HCT116 (cell line): Measurements from ENCODE around the gene UBE2S. TPM values are rescaled to one million over a fixed set of nuclear protein-coding genes. Genes with fewer than 3 reads are reported as not detected.
"Not testable (repeated sequence)": the region's sequence is repeated elsewhere in the genome, so short reads cannot be mapped to it uniquely, and the experiment has no call there.

Experiments used
- ATAC-seq: fragments of 200-7000 bp; cut with Tn5 transposase; 2 replicates; pipeline ENCODE4 v1.9.1; 2020; ENCODE audit warnings: mild to moderate bottlenecking, moderate library complexity
- BruUV-seq: library from RNA; stranded (reverse); fragments of 400-500 nt; replicated peaks from 2 replicates; lab custom pipeline; 2021; lab: Mats Ljungman, UMichigan
- CTCF ChIA-PET: fragments of 300-600 bp; sonication (Branson Sonifier 250); formaldehyde crosslinking; loops from one replicate; lab custom pipeline; 2021; ENCODE audit warnings: antibody characterized with exemption; lab: Charles Lee
- POLR2A ChIA-PET: fragments of 300-600, 350-600 bp; sonication (Branson Sonifier 250); formaldehyde crosslinking; loops from one replicate; lab custom pipeline; 2021; ENCODE audit warnings: antibody characterized with exemption; lab: Charles Lee
- RAD21 ChIA-PET, 2 experiments: fragments of 300-600 bp; sonication (Branson Sonifier 250); formaldehyde crosslinking; loops; one replicate each; lab custom pipeline; 2023; ENCODE audit warnings: low total read pairs in 2 of 2; ENCODE audit not compliant: uncharacterized antibody in 2 of 2, unreplicated experiment in 2 of 2, low non-redundant PET in 1 of 2; lab: Charles Lee
- DNase-seq: peaks from one replicate; pipeline ENCODE4 v3.0.0-alpha.2; 2010; ENCODE audit warnings: low read depth, low spot score
- H2AFZ ChIP-seq: fragments of 200-600 bp; shearing (Covaris generic), sonication (generic); 2 replicates; pipeline ENCODE4 v1.6.1; 2017; ENCODE audit warnings: low read depth, mixed run types, mixed read lengths, antibody characterized with exemption, low read length; ENCODE audit not compliant: poor library complexity, severe bottlenecking
- H3K27ac ChIP-seq: 2 replicates; pipeline ENCODE4 v1.5.1; 2012; ENCODE audit warnings: low read depth, low read length
- H3K27me3 ChIP-seq: fragments of 200-600 bp; sonication (generic); 2 replicates; pipeline ENCODE4 v1.6.1; 2016; ENCODE audit warnings: mixed run types, low read length, mixed read lengths; ENCODE audit not compliant: insufficient read depth
- H3K36me3 ChIP-seq, 2 experiments: fragments of 200-500 bp in 1 of 2; fragments of 200-600 bp in 1 of 2; sonication (Bioruptor generic) in 1 of 2; sonication (generic) in 1 of 2; 2 replicates each; pipeline versions ENCODE4 v1.5.1 to v1.6.1; 2014 to 2016; ENCODE audit warnings: low read length in 2 of 2, inconsistent platforms in 1 of 2, mixed read lengths in 1 of 2, mixed run types in 1 of 2; ENCODE audit not compliant: insufficient read depth in 2 of 2, control insufficient read depth in 1 of 2
- H3K4me1 ChIP-seq, 2 experiments: fragments of 200-600 bp in 1 of 2; sonication (generic) in 1 of 2; 2 replicates each; pipeline versions ENCODE4 v1.5.1 to v1.6.1; 2012 to 2017; ENCODE audit warnings: low read length in 2 of 2, inconsistent platforms in 1 of 2, mild to moderate bottlenecking in 1 of 2, mixed read lengths in 1 of 2, mixed run types in 1 of 2, moderate library complexity in 1 of 2; ENCODE audit not compliant: insufficient read depth in 2 of 2, control insufficient read depth in 1 of 2
- H3K4me2 ChIP-seq: fragments of 200-600 bp; sonication (generic); 2 replicates; pipeline ENCODE4 v1.6.1; 2017; ENCODE audit warnings: mixed run types, low read length, mixed read lengths
- H3K4me3 ChIP-seq, 2 experiments: fragments of 200-600 bp in 1 of 2; sonication (generic) in 1 of 2; replicated peaks in 1 of 2; 2 replicates each; pipeline ENCODE4 v1.5.1; 2011 to 2016; ENCODE audit warnings: low read length in 2 of 2, control low read depth in 1 of 2, low read depth in 1 of 2, mild to moderate bottlenecking in 1 of 2, mixed read lengths in 1 of 2, mixed run types in 1 of 2
- H3K79me2 ChIP-seq: fragments of 200-600 bp; sonication (generic); 2 replicates; pipeline ENCODE4 v1.6.1; 2017; ENCODE audit warnings: mild to moderate bottlenecking, mixed run types, low read length, moderate library complexity, mixed read lengths; ENCODE audit not compliant: insufficient read depth
- H3K9ac ChIP-seq: fragments of 200-600 bp; sonication (generic); 2 replicates; pipeline ENCODE4 v1.6.1; 2016; ENCODE audit warnings: low read length, mixed read lengths
- H3K9me2 ChIP-seq: fragments of 200-600 bp; sonication (generic), shearing (Covaris generic); 2 replicates; pipeline ENCODE4 v1.6.1; 2017; ENCODE audit warnings: mixed run types, mild to moderate bottlenecking, moderate library complexity; ENCODE audit not compliant: insufficient read depth
- H3K9me3 ChIP-seq, 2 experiments: fragments of 200-500 bp in 1 of 2; fragments of 200-600 bp in 1 of 2; sonication (Bioruptor generic) in 1 of 2; sonication (generic) in 1 of 2; 2 replicates each; pipeline ENCODE4 v1.6.1; 2014 to 2017; ENCODE audit warnings: low read length in 2 of 2, mixed read lengths in 2 of 2, inconsistent platforms in 1 of 2, low read depth in 1 of 2, mild to moderate bottlenecking in 1 of 2, mixed run types in 1 of 2, moderate library complexity in 1 of 2; ENCODE audit not compliant: control insufficient read depth in 1 of 2, insufficient read depth in 1 of 2
- H4K20me1 ChIP-seq: fragments of 200-600 bp; sonication (generic), shearing (Covaris generic); 2 replicates; pipeline ENCODE4 v1.6.1; 2017; ENCODE audit warnings: mixed run types, mild to moderate bottlenecking, moderate library complexity; ENCODE audit not compliant: insufficient read depth
- MAX ChIP-seq: IDR thresholded peaks from 2 replicates; pipeline ENCODE4 v1.6.1; 2012
- POLR2AphosphoS5 ChIP-seq: IDR thresholded peaks from 2 replicates; pipeline ENCODE4 v1.6.1; 2011; ENCODE audit warnings: mild to moderate bottlenecking, low read depth, low read length, moderate library complexity
- RAD21 ChIP-seq: IDR thresholded peaks from 2 replicates; pipeline ENCODE4 v1.6.1; 2012; ENCODE audit warnings: low read depth, mild to moderate bottlenecking
- REST ChIP-seq: IDR thresholded peaks from 2 replicates; pipeline ENCODE4 v1.6.1; 2012; ENCODE audit warnings: low read depth
- ZBTB33 ChIP-seq: IDR thresholded peaks from 2 replicates; pipeline ENCODE4 v1.6.1; 2011; ENCODE audit warnings: mild to moderate bottlenecking, low read length, moderate library complexity; ENCODE audit not compliant: insufficient replicate concordance; ENCODE audit errors: extremely low read depth
- intact Hi-C: fragments of 100-400 bp; cut with micrococcal nuclease; formaldehyde crosslinking; loops from 2 replicates; pipeline ENCODE4 v1.10.0; 2022
- total RNA-seq: library from RNA; stranded (reverse); gene quantifications from one replicate; pipeline ENCODE4 v1.2.1, GENCODE V29; 2021; ENCODE audit not compliant: unreplicated experiment

UBE2S gene
- total RNA-seq, 1 experiment from 2014 or later, result 515 TPM

DNA sequence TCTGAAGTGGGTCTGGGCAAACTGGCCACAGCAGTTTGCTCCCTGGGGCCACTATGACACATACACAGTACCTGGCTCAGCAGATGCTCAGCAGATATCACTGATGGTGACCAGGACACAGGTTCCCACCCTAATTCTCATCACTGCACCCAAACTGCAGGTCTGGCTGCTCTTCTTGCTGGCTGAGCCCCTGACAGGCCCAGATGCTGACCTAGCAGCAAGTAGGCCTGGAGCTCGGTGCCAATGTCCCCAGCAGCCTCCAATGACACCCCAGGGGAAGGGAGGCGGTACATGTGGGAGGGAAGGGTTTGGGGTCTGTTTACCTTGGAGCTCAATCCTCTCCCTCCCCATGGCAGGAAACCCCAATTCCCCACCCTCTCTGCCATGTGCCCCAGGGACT, 5.1 kb downstream of the UBE2S start (continued):
- TF ChIP-seq REST, result no peak
- no peak for TF ChIP-seq POLR2AphosphoS5
- TF ChIP-seq ZBTB33, result no peak
- no peak for TF ChIP-seq MAX
- TF ChIP-seq RAD21, result no peak

DNA sequence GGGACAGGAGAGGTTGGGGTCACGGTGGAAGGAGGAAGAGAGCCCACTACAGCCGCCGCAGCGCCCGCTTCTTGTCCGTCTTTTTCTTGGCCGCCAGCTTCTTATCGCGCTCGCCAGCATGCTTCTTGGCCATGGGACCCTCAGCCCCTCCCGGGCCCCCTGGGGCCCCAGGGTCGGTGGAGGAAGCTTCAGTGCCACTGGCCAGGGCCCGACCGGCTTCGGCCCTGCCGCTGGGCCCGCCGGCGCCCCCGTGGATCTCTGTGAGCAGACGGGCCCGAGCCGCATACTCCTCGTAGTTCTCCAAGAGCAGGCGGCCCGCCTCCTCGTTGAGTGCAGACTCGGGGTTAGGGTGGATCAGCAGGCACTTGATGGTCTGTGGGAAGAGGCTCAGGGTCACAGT, 6.2 kb downstream of the UBE2S start:
- H3K4me2 ChIP-seq, intact Hi-C loops, H3K9me2 ChIP-seq, RAD21 ChIA-PET, H3K9me3 ChIP-seq, ATAC-seq, H3K27me3 ChIP-seq, H2AFZ ChIP-seq, CTCF ChIA-PET, H3K27ac ChIP-seq, BruUV-seq, DNase-seq, H3K4me3 ChIP-seq, H3K9ac ChIP-seq: not testable (repeated sequence)
- H4K20me1 ChIP-seq, result peaks cover 23% of the 10 kb centered on the region; the same call in 1 of the 2 replicates
- H3K36me3 ChIP-seq, result peaks cover 41 to 49% of the 10 kb centered on the region in 2 experiments
- POLR2A ChIA-PET, result interaction anchor here (0.5 kb wide), 1 partner anchor 242 kb away, joined by 4 read pairs; no protein-coding TSS in a partner anchor
- H3K4me1 ChIP-seq, result peaks cover 6 to 11% of the 10 kb centered on the region in 2 experiments
- peaks cover 43% of the 10 kb centered on the region for H3K79me2 ChIP-seq
